ENCODE results near the gene NRG3. TPM values are rescaled to one million over a fixed set of nuclear protein-coding genes. Genes with fewer than 3 reads are reported as not detected.

Gene NRG3
- total RNA-seq (2021; ENCODE audit: unreplicated experiment) (0.08 TPM), Bru-seq, nascent RNA (percentile 6 among the genes with signal in this experiment), BruChase-seq, experiment 1, labeled RNA remaining after a 2-hour chase (percentile 9 among the genes with signal in this experiment), BruChase-seq, experiment 2, labeled RNA remaining after a 6-hour chase (percentile 6 among the genes with signal in this experiment)
- polyA plus RNA-seq (2012; ENCODE audit: insufficient read length), result not detected
- long read RNA-seq, result 0 reads

DNA sequence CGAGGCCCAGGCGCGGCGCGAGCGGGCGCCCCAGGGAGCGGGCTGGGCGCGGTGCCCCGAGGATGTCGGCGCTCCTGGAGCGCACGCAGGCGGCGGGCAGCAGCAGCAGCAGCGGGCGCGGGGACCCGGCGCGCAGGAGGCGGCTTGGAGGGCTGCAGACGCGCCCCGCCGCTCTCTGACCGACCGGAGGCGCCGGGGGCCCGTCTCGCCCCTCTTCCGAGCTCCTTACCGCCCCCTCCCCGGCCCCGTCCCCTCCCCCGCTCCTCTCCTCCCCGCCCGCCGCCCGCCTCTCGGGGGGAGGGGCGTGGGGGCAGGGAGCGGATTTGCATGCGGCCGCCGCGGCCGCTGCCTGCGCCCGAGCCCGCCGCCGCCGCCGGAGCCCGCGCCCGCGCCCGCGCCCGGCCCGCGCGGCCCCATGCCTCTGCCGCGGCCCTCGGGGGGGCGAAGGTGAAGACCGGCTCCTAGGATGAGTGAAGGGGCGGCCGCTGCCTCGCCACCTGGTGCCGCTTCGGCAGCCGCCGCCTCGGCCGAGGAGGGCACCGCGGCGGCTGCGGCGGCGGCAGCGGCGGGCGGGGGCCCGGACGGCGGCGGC lies at the start of gene NRG3:
Gene NRG3 (plus strand): TSS at position 320 of the 592 bp plus-strand sequence.
- intact Hi-C loops (cut with micrococcal nuclease; ENCODE audit: unreplicated experiment), result no loop called here

DNA sequence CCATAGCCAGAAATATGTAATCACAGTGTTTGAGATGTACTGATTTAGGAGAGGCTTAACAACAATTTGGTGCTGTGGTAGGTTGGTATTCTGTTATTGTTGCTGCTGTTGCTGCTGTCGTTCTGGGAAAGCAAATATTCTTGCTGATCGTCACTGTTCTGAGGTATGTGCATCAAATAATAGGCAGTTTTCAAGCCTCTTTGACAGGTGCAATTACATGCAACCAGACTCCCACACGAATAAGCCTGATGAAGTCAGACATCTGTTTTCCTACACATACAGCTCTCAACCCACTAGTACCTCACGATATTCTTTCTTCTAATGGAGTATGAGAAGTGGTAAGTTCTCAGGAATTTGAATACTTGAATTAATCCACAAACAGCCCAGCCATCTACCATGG lies 46.7 kb upstream of the NRG3 start:
- intact Hi-C loops (cut with micrococcal nuclease; ENCODE audit: unreplicated experiment), result no loop called here
- H3K27ac ChIP-seq (ENCODE audit: low read length), result no peak overlapping the region
- BruUV-seq (replicated peaks), result no TSS peak
- ChIA-PET POLR2A (no interaction called here), CTCF (no interaction called here)
- H3K9me3 ChIP-seq (ENCODE audit: control insufficient read depth, insufficient read depth, low read depth, low read length), result no peaks in the 10 kb centered on the region
- H3K4me1 ChIP-seq (ENCODE audit: control insufficient read depth, insufficient read depth, low read length), result no peaks in the 10 kb centered on the region
- TF ChIP-seq TCF7L2 (IDR thresholded peaks at IDR 0.05; ENCODE audit: low read depth, low read length) (no peak), POLR2AphosphoS5 (IDR thresholded peaks at IDR 0.05; ENCODE audit: low read depth, low read length) (no peak), SIN3A (IDR thresholded peaks at IDR 0.05; ENCODE audit: borderline replicate concordance, insufficient read depth, low read depth, low read length) (no peak)
- TF ChIP-seq, protein P1, sequence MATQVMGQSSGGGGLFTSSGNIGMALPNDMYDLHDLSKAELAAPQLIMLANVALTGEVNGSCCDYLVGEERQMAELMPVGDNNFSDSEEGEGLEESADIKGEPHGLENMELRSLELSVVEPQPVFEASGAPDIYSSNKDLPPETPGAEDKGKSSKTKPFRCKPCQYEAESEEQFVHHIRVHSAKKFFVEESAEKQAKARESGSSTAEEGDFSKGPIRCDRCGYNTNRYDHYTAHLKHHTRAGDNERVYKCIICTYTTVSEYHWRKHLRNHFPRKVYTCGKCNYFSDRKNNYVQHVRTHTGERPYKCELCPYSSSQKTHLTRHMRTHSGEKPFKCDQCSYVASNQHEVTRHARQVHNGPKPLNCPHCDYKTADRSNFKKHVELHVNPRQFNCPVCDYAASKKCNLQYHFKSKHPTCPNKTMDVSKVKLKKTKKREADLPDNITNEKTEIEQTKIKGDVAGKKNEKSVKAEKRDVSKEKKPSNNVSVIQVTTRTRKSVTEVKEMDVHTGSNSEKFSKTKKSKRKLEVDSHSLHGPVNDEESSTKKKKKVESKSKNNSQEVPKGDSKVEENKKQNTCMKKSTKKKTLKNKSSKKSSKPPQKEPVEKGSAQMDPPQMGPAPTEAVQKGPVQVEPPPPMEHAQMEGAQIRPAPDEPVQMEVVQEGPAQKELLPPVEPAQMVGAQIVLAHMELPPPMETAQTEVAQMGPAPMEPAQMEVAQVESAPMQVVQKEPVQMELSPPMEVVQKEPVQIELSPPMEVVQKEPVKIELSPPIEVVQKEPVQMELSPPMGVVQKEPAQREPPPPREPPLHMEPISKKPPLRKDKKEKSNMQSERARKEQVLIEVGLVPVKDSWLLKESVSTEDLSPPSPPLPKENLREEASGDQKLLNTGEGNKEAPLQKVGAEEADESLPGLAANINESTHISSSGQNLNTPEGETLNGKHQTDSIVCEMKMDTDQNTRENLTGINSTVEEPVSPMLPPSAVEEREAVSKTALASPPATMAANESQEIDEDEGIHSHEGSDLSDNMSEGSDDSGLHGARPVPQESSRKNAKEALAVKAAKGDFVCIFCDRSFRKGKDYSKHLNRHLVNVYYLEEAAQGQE (IDR thresholded peaks at IDR 0.05; ENCODE audit: insufficient read depth in 1 of 2, low read depth in 2 of 2, low read length in 1 of 2), result no peak
- TF ChIP-seq, protein P2, sequence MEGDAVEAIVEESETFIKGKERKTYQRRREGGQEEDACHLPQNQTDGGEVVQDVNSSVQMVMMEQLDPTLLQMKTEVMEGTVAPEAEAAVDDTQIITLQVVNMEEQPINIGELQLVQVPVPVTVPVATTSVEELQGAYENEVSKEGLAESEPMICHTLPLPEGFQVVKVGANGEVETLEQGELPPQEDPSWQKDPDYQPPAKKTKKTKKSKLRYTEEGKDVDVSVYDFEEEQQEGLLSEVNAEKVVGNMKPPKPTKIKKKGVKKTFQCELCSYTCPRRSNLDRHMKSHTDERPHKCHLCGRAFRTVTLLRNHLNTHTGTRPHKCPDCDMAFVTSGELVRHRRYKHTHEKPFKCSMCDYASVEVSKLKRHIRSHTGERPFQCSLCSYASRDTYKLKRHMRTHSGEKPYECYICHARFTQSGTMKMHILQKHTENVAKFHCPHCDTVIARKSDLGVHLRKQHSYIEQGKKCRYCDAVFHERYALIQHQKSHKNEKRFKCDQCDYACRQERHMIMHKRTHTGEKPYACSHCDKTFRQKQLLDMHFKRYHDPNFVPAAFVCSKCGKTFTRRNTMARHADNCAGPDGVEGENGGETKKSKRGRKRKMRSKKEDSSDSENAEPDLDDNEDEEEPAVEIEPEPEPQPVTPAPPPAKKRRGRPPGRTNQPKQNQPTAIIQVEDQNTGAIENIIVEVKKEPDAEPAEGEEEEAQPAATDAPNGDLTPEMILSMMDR (IDR thresholded peaks at IDR 0.05), result no peak
- ATAC-seq, result no peak
- no peak for DNase-seq (ENCODE audit: low read depth, low spot score)
- no peak overlapping the region for H3K4me3 ChIP-seq (ENCODE audit: low read depth in 2 of 2, low read length in 2 of 2)
- in situ Hi-C loops (cut with HindIII; ENCODE audit: low pct_unique_long_range_greater_than_20kb, low sequenced_read_pairs), result no loop called here
- H3K36me3 ChIP-seq (ENCODE audit: control insufficient read depth, insufficient read depth, low read length), result no peaks in the 10 kb centered on the region
- no peaks in the 10 kb centered on the region for H3K27me3 ChIP-seq (ENCODE audit: control insufficient read depth, insufficient read depth, low read length)

More for the DNA sequence above, at the start of gene NRG3:
- TF ChIP-seq, protein P1 (IDR thresholded peaks at IDR 0.05; ENCODE audit: insufficient read depth in 1 of 2, low read depth in 2 of 2, low read length in 1 of 2), result no peak
- TF ChIP-seq POLR2AphosphoS5 (IDR thresholded peaks at IDR 0.05; ENCODE audit: low read depth, low read length), result no peak
- TF ChIP-seq TCF7L2 (IDR thresholded peaks at IDR 0.05; ENCODE audit: low read depth, low read length), result no peak
- TF ChIP-seq, protein P2 (IDR thresholded peaks at IDR 0.05), result no peak
- no peak for TF ChIP-seq SIN3A (IDR thresholded peaks at IDR 0.05; ENCODE audit: borderline replicate concordance, insufficient read depth, low read depth, low read length)
- Histone ChIP-seq H3K9me3 (ENCODE audit: control insufficient read depth, insufficient read depth, low read depth, low read length) (no peaks in the 10 kb centered on the region), H3K27me3 (ENCODE audit: control insufficient read depth, insufficient read depth, low read length) (peaks cover 47% of the 10 kb centered on the region), H3K27ac (ENCODE audit: low read length) (no peak within 1 kb of the TSS), H3K36me3 (ENCODE audit: control insufficient read depth, insufficient read depth, low read length) (no peaks in the 10 kb centered on the region), H3K4me3 (ENCODE audit: low read depth in 2 of 2, low read length in 2 of 2) (peak within 1 kb of the TSS; percentile 27 to 30; a peak in 3 of 4 replicates), H3K4me1 (ENCODE audit: control insufficient read depth, insufficient read depth, low read length) (no peaks in the 10 kb centered on the region)
- no peak for DNase-seq (ENCODE audit: low read depth, low spot score)
- no TSS peak for BruUV-seq (replicated peaks)
- in situ Hi-C loops (cut with HindIII; ENCODE audit: low pct_unique_long_range_greater_than_20kb, low sequenced_read_pairs), result no loop called here
- ChIA-PET POLR2A (no interaction called here), CTCF (no interaction called here)
- ATAC-seq, result peak; percentile 74

All from Panc1 (cell line).